ENCODE results near the gene DCAF12.

DNA sequence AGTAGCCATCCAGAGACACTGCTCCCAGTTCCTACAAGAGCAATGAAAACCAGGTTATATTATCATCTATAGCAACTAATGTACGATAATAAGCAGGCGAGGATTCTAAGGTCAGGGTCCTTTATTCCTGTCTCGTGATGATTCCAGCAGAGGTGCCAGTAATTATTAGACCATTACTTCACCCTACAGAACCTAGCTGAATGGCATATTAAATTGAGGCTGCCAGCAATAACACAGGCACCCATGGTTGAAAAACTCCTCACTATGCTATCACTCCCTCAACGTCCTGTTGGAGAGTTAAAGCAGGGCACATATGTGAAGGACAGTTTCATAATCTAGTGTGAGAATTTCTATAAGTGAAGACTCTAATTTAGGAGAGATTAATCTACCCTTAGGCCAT lies 29.7 kb downstream of the DCAF12 start:
- TF ChIP-seq POLR2AphosphoS5 (IDR thresholded peaks at IDR 0.05; ENCODE audit: low read depth, low read length), result no peak
- no peak for TF ChIP-seq POLR2A (IDR thresholded peaks at IDR 0.05; ENCODE audit: low read depth, low read length)
